ENCODE data around the gene MTX2. TPM values are rescaled to one million over a fixed set of nuclear protein-coding genes. Genes with fewer than 3 reads are reported as not detected.

Gene MTX2
- total and polyA plus RNA-seq, 10 of the 15 experiments (the other 5 are each of a cell fraction or from before 2014, with no cell fraction given), result 15.7 to 78.1 (median 55.0) TPM

DNA sequence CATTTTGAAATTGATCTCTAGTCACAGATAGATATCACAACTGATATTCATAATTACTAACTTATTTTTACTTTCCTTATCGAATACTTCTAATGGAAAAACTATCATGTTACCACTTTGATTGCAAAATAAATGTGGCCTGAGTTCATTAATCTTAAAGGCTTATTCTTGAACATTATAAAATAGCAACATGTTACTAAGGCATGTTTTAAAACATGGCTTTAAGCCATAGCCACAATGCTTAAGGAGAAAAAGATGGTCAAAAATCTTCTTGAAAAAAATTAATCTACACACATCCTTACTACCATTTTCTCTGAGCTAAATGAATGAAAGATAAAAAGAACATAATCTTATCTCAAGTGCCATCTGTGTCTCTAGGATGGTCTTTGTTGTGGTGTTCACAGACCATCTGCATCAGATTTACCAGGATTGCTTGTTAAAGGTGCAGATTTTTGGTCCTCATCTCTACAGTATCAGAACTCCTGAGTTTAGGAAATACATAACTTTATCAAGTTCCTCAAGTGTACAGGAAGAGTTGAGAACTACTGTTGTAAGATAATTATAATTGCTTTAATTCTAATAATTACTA lies 15.3 kb downstream of the MTX2 start:
- intact Hi-C loops (cut with micrococcal nuclease; ENCODE audit: unreplicated experiment), result no loop called here

More for the DNA sequence above, 15.3 kb downstream of the MTX2 start:
- ATAC-seq (no peak), DNase-seq (ENCODE audit: low read depth, low spot score) (no peak), FAIRE-seq (no peak)
- SMC1A ChIA-PET (ENCODE audit: uncharacterized antibody, unreplicated experiment), result interaction anchor here (1.2 kb wide), 2 partner anchors 9 to 10 kb away, joined by 3 to 4 read pairs; no protein-coding TSS in a partner anchor
- Histone ChIP-seq H3K4me3 (no peak overlapping the region), H4K20me1 (ENCODE audit: control insufficient read depth, insufficient read depth) (no peaks in the 10 kb centered on the region), H3K9me3 (replicated peaks; ENCODE audit: control insufficient read depth, insufficient read depth, low read length) (no peaks in the 10 kb centered on the region; the same call in 2 of the 3 replicates), H3K36me3 (ENCODE audit: control insufficient read depth in 2 of 2, insufficient read depth in 2 of 2, low read length in 1 of 2) (no peaks in the 10 kb centered on the region; a peak in 1 of 4 replicates), H3K9ac (ENCODE audit: control insufficient read depth, insufficient read depth, low read length) (no peak overlapping the region), H3K4me2 (ENCODE audit: control insufficient read depth, insufficient read depth) (no peak overlapping the region), H3K27ac (ENCODE audit: control insufficient read depth, insufficient read depth) (no peak overlapping the region), H3K79me2 (ENCODE audit: control insufficient read depth, insufficient read depth, low read length) (peaks cover 26% of the 10 kb centered on the region), H3K4me1 (ENCODE audit: control insufficient read depth, insufficient read depth, low read length) (no peaks in the 10 kb centered on the region), H3K27me3 (replicated peaks in 1 of 2; ENCODE audit: control insufficient read depth in 2 of 2, insufficient read depth in 2 of 2, low read length in 1 of 2) (no peaks in the 10 kb centered on the region), H2AFZ (ENCODE audit: control insufficient read depth, low read depth, low read length) (no peak overlapping the region)
- BruUV-seq (replicated peaks), result no TSS peak
- 88% methylated on average over 1 of the region's 1 CpG for WGBS (ENCODE audit: insufficient coverage, insufficient replicate concordance, low lambda C conversion rate, missing lambda C conversion rate)
- POLR2A ChIA-PET, result interaction anchor here (0.5 to 0.7 kb wide), 2 partner anchors 173 to 1170 kb away, joined by 3 to 4 read pairs; no protein-coding TSS in a partner anchor
- TF ChIP-seq SMAD1 (IDR thresholded peaks at IDR 0.05; ENCODE audit: low read depth, partially characterized antibody) (no peak), BRCA1 (IDR thresholded peaks at IDR 0.05; ENCODE audit: low read depth, low read length) (no peak), ZNF384 (IDR thresholded peaks at IDR 0.05; ENCODE audit: borderline replicate concordance, low read depth, low read length) (no peak), ZNF207 (IDR thresholded peaks at IDR 0.05; ENCODE audit: borderline replicate concordance) (no peak), CHD4 (IDR thresholded peaks at IDR 0.05) (no peak), CHD2 (IDR thresholded peaks at IDR 0.05; ENCODE audit: borderline replicate concordance, low read depth, low read length) (no peak)
- TF ChIP-seq, protein P1, sequence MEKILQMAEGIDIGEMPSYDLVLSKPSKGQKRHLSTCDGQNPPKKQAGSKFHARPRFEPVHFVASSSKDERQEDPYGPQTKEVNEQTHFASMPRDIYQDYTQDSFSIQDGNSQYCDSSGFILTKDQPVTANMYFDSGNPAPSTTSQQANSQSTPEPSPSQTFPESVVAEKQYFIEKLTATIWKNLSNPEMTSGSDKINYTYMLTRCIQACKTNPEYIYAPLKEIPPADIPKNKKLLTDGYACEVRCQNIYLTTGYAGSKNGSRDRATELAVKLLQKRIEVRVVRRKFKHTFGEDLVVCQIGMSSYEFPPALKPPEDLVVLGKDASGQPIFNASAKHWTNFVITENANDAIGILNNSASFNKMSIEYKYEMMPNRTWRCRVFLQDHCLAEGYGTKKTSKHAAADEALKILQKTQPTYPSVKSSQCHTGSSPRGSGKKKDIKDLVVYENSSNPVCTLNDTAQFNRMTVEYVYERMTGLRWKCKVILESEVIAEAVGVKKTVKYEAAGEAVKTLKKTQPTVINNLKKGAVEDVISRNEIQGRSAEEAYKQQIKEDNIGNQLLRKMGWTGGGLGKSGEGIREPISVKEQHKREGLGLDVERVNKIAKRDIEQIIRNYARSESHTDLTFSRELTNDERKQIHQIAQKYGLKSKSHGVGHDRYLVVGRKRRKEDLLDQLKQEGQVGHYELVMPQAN (conservative IDR thresholded peaks at IDR 0.05), result no peak
- RAD21 ChIA-PET (ENCODE audit: unreplicated experiment), result no interaction called here
- CTCF ChIA-PET, result interaction anchor here (0.6 to 1.4 kb wide), 6 partner anchors 11 to 425 kb away, joined by 3 to 6 read pairs (median 4); no protein-coding TSS in a partner anchor
- in situ Hi-C loops (cut with MboI), result no loop called here
